NCI-H2081 treated with DMSO at 0.1 percent for 48 hours (cell line): ENCODE data around the gene ANGPT4.

Experiments
- DNase-seq: peaks from one replicate; lab custom pipeline; 2025; lab: John Stamatoyannopoulos, UW

Gene ANGPT4

GRCh38 chr20:939606-940005 is 23.5 kb upstream of the ANGPT4 start:
- no peak for DNase-seq

- DNase-seq = no peak
Measured at GRCh38 chr20:934186-934840, 18.2 kb upstream of the ANGPT4 start.

GRCh38 chr20:933029-933428 is 16.9 kb upstream of the ANGPT4 start:
- DNase-seq = no peak

GRCh38 chr20:931401-931800 is 15.3 kb upstream of the ANGPT4 start:
- no peak for DNase-seq

GRCh38 chr20:926670-927069 is 10.5 kb upstream of the ANGPT4 start:
- DNase-seq = no peak

- DNase-seq = no peak
Measured at GRCh38 chr20:925516-925915, 9.4 kb upstream of the ANGPT4 start.

- no peak for DNase-seq
Measured at GRCh38 chr20:924639-925038, 8.5 kb upstream of the ANGPT4 start.

GRCh38 chr20:922781-923180 is 6.6 kb upstream of the ANGPT4 start:
- DNase-seq = no peak

- no peak for DNase-seq
Measured at GRCh38 chr20:921068-921467, 4.9 kb upstream of the ANGPT4 start.

GRCh38 chr20:920311-920710 is 4.2 kb upstream of the ANGPT4 start:
- no peak for DNase-seq

GRCh38 chr20:919491-919916 is 3.4 kb upstream of the ANGPT4 start:
- no peak for DNase-seq

GRCh38 chr20:917416-917815 is 1.3 kb upstream of the ANGPT4 start:
- no peak for DNase-seq

GRCh38 chr20:916825-917224 is 691 bp upstream of the ANGPT4 start:
- no peak for DNase-seq

GRCh38 chr20:914727-915498 is 1.2 kb downstream of the ANGPT4 start:
- DNase-seq = no peak

GRCh38 chr20:913306-913849 is 2.8 kb downstream of the ANGPT4 start:
- no peak for DNase-seq

- no peak for DNase-seq
Measured at GRCh38 chr20:911882-912600, 4.1 kb downstream of the ANGPT4 start.

- no peak for DNase-seq
Measured at GRCh38 chr20:910870-911770, 5.0 kb downstream of the ANGPT4 start.

GRCh38 chr20:910132-910869 is 5.8 kb downstream of the ANGPT4 start:
- no peak for DNase-seq

- no peak for DNase-seq
Measured at GRCh38 chr20:909641-910040, 6.5 kb downstream of the ANGPT4 start.

- DNase-seq = no peak
Measured at GRCh38 chr20:906703-907270, 9.3 kb downstream of the ANGPT4 start.
